CD4-positive, alpha-beta T cell treated with Interferon alpha-2 for 1 hour (primary cell): ENCODE data around the gene MAN1C1.

Experiments
- DNase-seq, 2 donors: peaks; one replicate each; pipeline ENCODE4 v3.0.0-alpha.2; 2020 to 2022

Gene MAN1C1

DNA sequence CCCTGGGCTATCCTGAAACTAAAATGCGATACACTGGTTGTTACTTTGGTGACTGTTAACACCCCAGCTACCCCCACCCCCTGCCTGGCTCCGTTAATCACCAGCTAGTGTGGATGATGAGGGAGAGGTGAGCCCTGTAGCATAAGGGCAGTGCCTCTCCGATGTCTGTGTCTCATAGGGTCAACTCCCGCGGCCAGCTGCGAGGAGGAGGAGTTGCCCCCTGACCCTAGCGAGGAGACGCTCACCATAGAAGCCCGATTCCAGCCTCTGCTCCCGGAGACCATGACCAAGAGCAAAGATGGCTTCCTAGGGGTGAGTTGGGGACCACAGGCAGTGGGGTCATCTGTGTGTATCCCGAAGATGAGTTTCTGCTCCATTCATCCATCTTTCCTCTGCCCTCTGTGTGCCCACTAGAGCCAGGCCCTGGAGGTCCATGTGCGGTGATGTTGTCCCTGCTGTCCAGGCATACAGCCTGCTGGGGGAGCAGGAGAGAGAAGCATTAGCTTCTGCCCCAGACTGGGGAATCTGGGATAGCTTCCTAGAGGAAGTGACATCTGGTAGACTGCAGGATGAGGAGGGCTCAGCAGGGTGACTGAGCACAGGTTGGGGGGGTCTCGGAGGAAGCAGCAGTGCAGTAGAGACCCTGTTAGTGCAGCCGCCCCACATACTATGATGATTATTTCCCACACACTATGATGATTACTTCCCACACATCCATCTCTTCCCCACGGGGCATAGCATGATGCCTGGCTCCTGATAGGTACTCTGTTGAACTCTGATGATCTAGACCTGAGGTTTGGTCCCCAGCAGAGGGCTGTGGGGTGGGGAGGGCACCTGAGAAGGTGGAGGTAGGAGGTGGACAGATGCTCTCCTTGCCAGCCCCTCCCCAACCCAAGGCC, 188.6 kb downstream of the MAN1C1 start:
- no peak for DNase-seq

DNA sequence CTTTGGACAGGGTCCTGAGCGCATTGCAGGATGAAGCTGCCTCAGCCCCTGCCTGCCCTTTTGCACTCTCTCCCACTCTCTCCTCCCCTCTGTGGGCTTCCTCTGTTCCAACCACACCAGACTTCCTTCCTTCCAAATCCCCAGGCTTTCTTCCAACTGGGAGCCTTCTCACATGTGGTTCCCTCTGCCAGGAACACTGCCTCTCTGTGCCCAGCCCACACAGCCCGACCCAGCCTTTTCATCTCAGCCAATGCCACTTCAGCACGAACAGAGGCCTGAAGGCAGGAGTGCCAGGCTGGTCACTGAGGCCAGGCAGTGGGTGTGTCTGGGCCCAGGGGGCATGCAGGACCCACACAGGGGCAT, 189.3 kb downstream of the MAN1C1 start:
- DNase-seq, result no peak

DNA sequence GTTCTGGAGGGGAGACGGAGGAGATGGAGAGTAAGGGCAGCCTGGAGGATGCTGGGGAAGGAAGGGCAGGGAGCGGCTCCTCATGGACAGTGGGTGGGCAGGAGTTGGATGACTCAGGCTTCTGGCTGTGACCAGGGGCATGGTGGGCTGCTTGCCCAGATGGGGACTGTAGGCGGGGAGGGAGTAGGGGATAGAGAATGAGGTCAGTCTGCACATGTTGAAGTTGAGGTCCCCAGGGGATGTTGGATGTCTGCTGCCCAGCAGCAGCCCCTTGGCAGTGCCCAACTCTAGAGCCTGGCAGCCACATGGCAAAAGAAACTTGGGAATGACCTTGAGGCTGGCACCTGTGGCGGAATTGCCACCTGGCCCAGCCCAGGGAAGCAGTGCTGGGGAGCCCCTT, 189.8 kb downstream of the MAN1C1 start:
- no peak for DNase-seq

DNA sequence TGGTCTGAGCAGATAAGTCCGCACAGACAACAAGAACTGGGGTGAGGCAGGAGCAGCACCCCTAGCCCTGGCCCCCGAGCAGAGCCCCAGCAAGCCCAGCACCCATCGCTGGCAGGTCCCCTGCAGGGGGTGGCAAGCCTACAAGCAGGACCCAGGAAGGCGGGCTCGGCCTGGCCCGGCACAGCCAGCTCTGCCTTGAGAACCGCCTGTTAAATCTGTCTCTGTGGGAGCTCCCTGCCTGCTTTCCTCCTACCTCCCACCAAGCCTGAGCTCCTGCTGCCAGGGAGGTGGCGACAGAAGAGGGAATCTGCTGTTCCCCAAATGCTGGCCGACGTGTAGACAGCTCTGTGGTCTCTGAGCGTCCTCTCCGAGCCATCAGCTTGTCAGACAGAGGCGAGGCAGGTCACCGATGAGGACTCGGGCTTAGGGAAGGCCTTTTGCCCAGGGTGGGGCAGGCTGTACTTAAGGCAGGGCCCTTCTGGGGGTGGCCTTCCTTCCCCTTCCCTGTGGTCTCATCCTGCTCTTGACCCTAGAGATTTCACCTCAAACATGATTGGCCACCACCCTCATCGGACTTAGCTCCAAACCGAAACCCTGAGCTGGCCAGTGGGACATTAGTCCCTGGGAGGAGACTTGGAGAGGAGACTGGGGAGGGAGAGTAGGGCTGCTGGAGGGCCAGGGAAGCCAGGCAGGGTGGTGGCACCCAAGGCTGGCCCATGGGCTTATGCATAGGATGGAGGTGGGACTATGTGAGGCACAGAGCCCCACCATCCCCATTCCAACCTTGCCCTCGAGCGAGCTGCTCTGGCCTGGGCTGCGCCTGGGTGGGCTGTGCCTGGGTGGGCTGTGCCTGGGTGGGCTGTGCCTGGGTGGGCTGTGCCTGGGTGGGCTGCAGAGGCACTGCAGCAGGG, 191.1 kb downstream of the MAN1C1 start:
- DNase-seq, result no peak

DNA sequence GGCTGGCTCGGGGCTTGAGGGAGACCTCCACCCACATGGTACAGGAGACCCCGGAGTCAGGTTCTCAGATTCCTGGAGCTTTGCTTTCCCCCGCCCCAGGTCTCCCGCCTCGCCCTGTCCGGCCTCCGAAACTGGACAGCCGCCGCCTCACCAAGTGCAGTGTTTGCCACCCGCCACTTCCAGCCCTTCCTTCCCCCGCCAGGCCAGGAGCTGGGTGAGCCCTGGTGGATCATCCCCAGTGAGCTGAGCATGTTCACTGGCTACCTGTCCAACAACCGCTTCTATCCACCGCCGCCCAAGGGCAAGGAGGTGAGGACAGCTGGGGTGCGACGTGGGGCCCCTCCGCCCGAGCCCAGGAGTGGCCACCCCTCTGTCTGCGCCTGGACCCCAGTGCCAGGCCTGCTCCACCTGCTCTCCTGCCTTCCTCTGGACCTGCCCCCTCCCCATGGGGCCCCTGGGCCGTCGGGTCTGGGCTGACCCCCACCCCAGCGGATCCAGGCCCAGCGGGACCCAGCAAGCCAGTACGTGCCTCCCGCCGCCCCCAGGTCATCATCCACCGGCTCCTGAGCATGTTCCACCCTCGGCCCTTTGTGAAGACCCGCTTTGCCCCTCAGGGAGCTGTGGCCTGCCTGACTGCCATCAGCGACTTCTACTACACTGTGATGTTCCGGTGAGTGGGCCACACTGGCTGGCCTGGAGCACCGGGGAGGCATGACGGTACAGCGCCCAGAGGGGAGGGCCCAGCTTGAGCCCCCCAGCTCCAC, 192.1 kb downstream of the MAN1C1 start:
- DNase-seq, result no peak

DNA sequence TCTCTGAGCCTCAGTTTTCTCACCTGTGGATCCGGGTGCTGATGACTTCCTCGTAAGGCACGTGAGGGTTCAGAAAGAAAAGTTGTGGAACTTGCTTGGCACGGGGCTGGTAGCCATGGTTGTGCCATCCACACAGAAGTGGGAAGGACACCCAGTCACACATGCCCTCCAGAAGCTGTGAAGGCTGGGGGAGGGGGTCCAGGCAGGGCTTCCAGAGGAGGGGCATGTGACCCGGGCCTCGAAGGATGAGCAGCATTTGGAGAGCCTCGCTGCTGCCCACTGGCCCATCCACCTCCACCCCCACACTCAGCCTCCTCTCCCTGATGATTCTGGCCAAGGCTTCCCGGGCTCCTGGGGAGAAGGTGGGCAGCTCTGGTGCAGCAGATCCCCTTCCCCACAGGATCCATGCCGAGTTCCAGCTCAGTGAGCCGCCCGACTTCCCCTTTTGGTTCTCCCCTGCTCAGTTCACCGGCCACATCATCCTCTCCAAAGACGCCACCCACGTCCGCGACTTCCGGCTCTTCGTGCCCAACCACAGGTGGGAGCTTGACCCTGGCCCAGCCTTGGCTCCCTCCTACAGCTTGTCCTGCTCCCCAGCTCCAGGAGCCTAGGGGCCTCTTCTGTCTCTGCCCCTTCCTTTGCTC, 192.8 kb downstream of the MAN1C1 start:
- DNase-seq, result no peak

DNA sequence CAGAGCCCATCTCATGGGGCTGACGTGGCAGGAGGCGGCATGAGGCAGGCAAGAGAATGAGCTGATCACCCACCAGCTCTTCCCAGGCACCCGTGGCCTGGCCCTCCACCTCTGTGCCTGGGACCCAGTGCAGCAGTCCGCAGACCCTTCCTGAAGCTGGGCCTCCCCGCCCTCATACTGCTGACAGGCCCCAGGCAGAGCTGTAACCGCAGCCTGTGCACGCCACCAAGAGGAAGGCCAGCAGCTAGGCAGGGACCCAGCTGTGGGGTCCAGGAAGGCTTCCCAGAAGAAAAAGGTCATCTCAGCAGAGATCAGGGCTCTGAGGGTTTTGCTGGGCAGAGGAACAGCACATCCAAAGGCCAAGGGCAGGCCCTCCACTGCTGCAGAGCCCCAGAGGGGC, 193.3 kb downstream of the MAN1C1 start:
- DNase-seq, result no peak

DNA sequence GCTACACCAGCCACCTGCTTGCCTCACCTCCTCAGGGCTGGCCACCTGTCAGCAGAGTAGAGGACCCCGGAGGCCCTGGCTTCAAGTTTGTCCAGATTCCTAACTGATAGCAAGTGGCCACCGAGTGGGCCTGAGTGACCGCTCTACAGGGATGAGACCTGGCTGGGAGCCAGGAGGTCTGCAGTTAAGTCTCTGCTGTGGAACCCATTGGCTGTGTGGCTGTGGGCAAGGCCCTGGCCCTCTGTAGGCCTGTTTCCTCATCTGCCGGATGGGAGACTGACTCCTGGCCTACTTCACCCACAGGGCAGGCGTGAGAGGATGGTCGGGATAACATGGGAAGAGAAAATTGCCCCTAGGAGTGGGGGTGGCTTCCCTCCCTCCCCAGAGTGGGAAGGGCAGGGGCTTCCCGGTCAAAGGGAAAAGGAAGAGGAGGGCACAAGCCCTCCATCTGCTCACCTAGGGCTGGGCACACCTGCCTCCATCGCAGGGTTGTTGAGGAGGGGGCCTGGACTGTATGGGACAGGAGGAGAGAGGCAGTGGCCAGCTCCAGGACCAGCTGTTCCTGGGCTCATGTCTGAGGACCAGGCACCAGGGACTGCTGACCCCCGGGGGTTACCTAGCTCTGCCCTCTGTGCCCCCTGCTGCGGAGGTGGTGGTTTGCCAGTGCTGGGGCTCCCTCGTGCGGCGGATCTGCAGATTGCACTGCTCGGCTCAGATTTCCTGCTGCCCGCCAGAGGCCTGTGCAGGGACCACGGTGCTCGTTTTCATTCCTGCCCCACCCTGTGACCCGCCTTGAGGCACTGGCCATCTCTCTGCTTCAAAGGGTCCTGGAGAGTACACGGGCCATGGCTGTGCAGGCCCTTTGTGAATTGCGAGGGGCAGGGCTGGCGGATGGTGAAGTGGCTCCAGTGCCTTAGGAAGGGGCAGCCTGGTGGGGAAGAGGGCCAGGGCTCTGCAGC, 194.0 kb downstream of the MAN1C1 start:
- peak; percentile 74 to 80 for DNase-seq

DNA sequence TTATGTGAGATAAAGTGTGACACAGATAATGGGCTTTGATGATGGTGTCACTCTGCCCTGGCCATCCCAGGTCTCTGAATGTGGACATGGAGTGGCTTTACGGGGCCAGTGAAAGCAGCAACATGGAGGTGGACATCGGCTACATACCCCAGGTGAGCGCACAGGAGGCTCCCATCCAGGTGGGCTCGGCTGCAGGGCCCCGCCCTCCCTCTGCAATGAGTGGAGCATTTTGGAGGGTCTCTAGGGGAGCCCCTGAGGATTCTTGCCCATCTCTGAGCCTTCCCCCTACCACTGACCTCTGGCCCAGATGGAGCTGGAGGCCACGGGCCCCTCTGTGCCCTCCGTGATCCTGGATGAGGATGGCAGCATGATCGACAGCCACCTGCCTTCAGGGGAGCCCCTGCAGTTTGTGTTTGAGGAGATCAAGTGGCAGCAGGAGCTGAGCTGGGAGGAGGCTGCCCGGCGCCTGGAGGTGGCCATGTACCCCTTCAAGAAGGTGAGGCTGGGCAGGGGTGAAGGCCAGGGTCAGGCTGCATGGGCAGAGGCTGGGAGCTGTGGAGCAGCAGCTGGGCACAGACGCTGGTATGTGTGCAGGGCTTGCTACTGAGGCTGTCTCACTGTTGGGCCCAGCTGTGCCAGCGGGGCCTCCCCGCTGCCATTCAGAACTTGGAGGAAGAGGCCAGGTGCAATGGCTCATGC, 194.9 kb downstream of the MAN1C1 start:
- DNase-seq, result no peak

DNA sequence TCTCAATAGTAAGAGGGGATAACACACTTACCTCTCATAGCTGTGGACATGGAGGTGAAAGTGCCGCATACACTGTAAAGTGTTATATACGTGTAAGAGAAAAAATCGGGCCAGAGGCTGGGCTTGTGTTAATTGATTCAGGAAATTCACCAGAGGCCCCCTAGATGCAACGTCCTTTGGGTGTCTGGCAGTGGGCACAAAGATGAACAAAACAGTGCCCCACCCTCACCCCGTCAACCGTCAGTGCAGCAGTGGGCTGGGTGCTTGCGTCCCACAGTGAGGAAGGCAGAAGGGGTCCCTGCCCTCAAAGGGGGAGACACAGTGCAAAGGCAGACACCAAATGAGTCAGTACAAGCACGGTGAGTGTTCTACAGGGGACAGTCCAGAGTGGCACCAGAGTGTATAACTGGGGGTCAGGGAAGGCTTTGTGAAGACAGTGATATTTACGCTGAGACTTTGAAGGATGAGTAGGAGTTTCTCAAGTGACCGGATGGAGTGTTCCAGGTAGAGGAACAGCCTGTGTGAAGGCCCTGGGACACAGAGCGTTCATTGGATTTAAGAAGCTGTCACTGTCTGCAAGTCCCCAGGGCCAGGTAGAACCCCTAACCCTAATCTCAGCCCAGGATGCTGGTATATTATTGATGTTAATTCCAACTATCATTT, 196.6 kb downstream of the MAN1C1 start:
- no peak for DNase-seq

DNA sequence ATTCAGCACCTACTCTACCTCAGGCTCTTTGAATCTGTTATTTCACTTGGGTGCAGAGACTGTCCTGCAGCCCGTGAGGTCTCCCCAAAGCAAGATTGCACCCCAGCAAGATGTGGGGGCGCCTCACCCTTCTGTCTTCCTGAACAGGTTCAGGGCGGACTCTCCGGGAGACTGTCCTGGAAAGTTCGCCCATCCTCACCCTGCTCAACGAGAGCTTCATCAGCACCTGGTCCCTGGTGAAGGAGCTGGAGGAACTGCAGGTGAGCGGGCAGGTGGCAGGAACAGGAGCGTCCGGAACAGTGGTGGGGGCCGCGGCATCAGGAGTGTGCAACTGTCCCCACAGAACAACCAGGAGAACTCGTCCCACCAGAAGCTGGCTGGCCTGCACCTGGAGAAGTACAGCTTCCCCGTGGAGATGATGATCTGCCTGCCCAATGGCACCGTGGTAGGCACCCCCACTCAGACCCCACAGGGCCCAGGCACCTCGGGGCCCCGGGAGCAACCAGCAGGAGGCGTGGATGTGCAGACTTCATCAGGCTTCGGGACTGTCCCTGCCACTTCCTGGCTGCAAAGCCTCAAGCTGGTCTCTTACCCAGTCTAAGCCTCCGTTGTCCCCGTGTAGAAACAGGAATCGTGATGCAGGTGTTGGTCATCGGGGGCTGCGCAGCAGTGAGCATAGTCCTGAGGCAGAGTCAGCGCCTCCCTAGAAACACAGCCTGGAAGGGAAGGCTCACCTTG, 197.3 kb downstream of the MAN1C1 start:
- DNase-seq, result no peak

DNA sequence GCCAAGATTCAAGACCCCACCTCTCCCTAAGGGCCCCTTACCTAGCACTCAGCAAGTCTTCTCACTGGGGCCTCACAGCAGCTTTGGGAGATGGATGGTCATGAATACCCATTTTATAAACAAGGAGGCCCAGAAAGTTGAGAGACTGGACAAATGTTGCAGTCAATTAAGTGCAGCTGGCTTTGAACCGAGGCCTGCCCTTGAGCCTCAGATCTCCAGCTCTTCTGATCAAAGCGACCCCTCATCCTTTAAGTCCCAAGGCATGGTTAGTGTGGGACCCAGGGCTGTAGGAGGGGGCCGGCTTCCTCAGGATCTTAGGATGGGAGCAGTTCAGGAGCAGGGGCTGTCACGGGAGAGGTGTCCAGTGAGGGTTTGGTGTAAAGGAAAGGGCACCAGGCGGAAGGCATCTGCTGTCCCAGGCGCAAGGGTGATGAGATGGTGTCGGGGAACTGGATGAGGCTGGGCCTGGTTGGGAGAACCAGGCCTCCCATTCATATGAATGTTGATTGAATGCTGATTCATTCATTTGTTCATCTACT, 198.0 kb downstream of the MAN1C1 start:
- no peak for DNase-seq

DNA sequence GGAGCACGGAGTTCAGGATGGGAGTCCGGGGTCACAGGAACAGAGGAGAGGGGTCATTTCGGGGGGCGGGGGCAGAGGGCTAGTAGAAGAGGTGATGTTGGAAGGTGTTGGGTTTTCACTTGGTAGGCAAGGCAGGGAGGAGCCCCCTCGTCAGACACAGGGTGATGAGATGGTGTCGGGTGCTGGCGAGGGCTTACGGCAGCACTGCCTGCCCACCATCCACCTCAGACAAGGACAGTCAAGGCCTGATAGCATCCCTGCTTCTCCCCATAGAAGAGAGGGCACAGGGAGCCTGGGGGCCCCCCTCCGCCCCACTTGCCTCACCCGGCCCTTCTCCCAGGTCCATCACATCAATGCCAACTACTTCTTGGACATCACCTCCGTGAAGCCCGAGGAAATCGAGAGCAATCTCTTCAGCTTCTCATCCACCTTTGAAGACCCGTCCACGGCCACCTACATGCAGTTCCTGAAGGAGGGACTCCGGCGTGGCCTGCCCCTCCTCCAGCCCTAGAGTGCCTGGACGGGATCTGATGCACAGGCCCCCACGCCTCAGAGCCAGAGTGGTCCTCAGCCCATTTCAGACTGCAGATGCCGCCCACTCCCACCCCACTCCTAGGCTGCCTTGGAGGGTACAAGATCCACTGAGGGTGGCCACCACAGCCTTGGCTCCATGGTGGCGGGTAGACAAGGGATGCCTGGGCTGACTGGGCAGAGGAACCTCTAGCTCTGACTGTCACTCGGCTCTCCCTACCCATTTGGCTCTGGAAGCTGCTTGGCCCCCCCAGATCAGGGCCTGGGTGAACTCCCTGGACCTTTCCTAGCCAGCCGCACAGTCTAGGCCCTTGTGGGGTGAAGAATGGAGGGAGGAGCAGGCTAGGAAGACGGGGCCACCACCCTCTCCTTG, 198.9 kb downstream of the MAN1C1 start:
- DNase-seq, result no peak

DNA sequence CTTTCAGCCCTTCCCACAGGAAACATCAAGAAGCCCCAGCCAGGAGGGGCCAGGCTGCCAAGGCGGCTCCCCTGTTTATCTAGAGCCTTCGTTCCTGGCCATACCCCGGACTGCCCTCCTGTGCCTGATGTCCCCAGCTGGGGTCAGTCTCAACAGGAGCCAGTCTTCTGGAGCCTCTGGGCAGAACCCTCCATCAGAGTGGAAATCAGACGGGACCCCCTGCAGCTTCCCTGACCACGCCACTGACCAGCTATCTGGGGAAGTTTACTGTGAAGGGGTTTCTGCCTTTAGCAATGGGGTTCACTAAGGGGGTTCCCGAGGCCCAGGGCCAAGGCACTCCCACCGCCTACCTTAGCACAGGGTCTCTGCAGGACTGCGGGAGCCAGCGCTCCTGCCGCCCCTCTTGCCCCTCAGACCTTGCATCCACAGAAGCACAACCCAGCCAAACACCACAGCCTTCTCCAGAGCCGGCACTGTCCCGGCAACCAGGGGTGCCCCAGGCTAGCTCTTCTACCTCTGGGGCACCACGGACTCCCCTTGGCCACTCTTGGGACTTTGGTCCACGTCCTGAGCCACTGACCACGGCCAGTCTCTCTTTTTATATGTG, 199.6 kb downstream of the MAN1C1 start:
- no peak for DNase-seq

DNA sequence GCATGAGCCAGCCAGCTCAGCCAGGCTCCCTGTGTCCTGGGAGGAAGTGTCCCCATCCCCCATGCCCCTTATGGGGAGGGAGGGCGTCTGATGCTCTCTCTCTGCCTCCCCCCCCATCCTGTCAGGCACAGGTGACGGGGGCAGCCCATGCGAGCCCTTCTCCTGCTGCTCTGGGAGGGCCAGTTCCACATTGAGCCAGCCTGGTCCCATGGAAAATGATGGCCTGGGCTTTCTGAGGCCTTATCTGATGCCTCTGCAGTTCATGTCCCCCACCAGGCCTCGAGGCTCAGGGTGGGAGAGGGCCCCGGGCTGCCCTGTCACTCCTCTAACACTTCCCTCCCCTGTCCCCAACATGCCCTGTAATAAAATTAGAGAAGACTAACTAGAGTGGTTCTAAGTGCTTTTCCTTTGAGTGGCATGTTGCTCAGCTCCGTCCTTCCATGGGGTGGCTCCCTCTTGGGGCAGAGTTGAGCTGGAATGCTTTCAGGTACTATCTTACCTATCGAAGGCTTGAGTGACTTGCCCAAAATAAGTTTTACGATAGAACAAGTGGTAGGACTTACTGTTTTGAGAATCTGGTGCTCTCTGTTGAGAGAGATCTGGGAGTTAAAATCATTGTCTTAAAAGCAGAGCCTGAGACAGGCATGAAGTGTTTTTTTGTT, 201.4 kb downstream of the MAN1C1 start:
- DNase-seq, result no peak

DNA sequence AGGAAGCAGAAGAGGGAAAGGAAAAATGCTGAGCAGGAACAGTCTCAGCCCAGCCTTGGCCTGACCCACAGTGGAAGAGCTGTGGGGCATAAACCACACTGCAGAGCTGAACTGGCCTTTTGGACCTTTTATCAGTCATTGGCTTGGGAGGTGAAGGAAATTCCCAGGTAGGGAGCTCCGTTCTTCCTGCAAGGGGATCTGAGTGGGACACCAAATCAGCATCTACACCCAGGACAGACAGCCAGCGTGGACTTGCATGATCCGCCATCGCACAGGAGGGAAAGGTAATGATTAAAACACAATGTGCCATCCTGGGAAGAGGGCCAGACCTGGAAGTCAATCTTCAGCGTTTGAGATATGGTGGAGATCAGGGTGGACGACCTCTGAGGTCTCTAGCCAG, 202.0 kb downstream of the MAN1C1 start:
- DNase-seq, result no peak
